Left renal cortex interstitium (tissue), 4 donors: ENCODE data around the gene SLC16A5. TPM values are rescaled to one million over a fixed set of nuclear protein-coding genes. Genes with fewer than 3 reads are reported as not detected.

Experiments used
- DNase-seq, 4 donors: peaks; one replicate each; pipeline ENCODE4 v3.0.0-alpha.2; 2013; ENCODE audit warnings: low read depth in 4 of 4, low spot score in 2 of 4, missing footprints in 1 of 4
- polyA plus RNA-seq, 4 donors: library from polyadenylated mRNA; unstranded; fragments of 120-200 nt; gene quantifications; one replicate each; pipeline ENCODE4 v1.2.1, GENCODE V29; 2013; ENCODE audit not compliant: insufficient read length in 4 of 4

The SLC16A5 gene
- polyA plus RNA-seq, 4 donors: 23.6 to 45.3 (median 33.4) TPM

- peak in 1 of 4 donors; percentile 7 for DNase-seq
These were observed 67.4 kb downstream of the SLC16A5 start for GRCh38 chr17:75155191-75155601.

Other genes with a start within 250 kb of the SLC16A5 start
- gene GRIN2C, start 228.1 kb upstream of the SLC16A5 start, polyA plus RNA-seq: under 1 TPM; 0.17 to 0.35 (median 0.21) TPM
- gene FDXR, start 215.0 kb upstream of the SLC16A5 start, polyA plus RNA-seq: 10 to 100 TPM in 1 of 4 donors, 1 to 10 TPM in 3; 4.1 to 11.6 (median 9.2) TPM
- under 1 TPM; 0.38 to 0.52 (median 0.47) TPM for gene FADS6, start 194.3 kb upstream of the SLC16A5 start, polyA plus RNA-seq
- under 1 TPM; 0.44 to 0.90 (median 0.75) TPM for gene USH1G, start 164.7 kb upstream of the SLC16A5 start, polyA plus RNA-seq
- gene OTOP2, start 163.7 kb upstream of the SLC16A5 start, polyA plus RNA-seq: not detected
- gene OTOP3, start 152.1 kb upstream of the SLC16A5 start, polyA plus RNA-seq: not detected
- 10 to 100 TPM; 11.6 to 19.1 (median 13.5) TPM for gene HID1, start 115.2 kb upstream of the SLC16A5 start, polyA plus RNA-seq
- gene CDR2L, start 100.3 kb upstream of the SLC16A5 start, polyA plus RNA-seq: 10 to 100 TPM in 2 of 4 donors, 1 to 10 TPM in 2; 8.2 to 12.0 (median 10.0) TPM
- 10 to 100 TPM; 26.8 to 29.3 (median 27.7) TPM for gene MRPL58, start 75.3 kb upstream of the SLC16A5 start, polyA plus RNA-seq
- gene ATP5PD, start 41.0 kb upstream of the SLC16A5 start, polyA plus RNA-seq: 100 to 1,000 TPM; 281 to 356 (median 320) TPM
- 10 to 100 TPM; 29.7 to 34.6 (median 33.9) TPM for gene KCTD2, start 40.7 kb upstream of the SLC16A5 start, polyA plus RNA-seq
- gene ARMC7, start 22.0 kb downstream of the SLC16A5 start, polyA plus RNA-seq: 10 to 100 TPM; 16.6 to 21.5 (median 17.4) TPM
- gene NT5C, start 43.8 kb downstream of the SLC16A5 start, polyA plus RNA-seq: 10 to 100 TPM; 44.7 to 71.4 (median 61.9) TPM
- 100 to 1,000 TPM in 2 of 4 donors, 10 to 100 TPM in 2; 85.8 to 108 (median 93.7) TPM for gene JPT1, start 66.6 kb downstream of the SLC16A5 start, polyA plus RNA-seq
- gene SUMO2, start 95.0 kb downstream of the SLC16A5 start, polyA plus RNA-seq: 100 to 1,000 TPM; 626 to 750 (median 696) TPM
- gene NUP85, start 117.7 kb downstream of the SLC16A5 start, polyA plus RNA-seq: 10 to 100 TPM; 58.8 to 78.9 (median 66.6) TPM
- gene GGA3, start 173.7 kb downstream of the SLC16A5 start, polyA plus RNA-seq: 10 to 100 TPM; 33.5 to 48.1 (median 41.0) TPM
- 10 to 100 TPM; 70.7 to 86.9 (median 76.6) TPM for gene MRPS7, start 173.9 kb downstream of the SLC16A5 start, polyA plus RNA-seq
- 10 to 100 TPM; 19.5 to 23.2 (median 22.1) TPM for gene MIF4GD, start 183.3 kb downstream of the SLC16A5 start, polyA plus RNA-seq
- 10 to 100 TPM in 1 of 4 donors, 1 to 10 TPM in 3; 7.3 to 10.2 (median 7.9) TPM for gene SLC25A19, start 201.5 kb downstream of the SLC16A5 start, polyA plus RNA-seq